ENCODE measurements around the gene SCYL1. TPM values are rescaled to one million over a fixed set of nuclear protein-coding genes. Genes with fewer than 3 reads are reported as not detected.

Gene SCYL1
- total and polyA plus RNA-seq, 2 experiments from 2014 or later = 52.7 to 66.1 TPM

DNA sequence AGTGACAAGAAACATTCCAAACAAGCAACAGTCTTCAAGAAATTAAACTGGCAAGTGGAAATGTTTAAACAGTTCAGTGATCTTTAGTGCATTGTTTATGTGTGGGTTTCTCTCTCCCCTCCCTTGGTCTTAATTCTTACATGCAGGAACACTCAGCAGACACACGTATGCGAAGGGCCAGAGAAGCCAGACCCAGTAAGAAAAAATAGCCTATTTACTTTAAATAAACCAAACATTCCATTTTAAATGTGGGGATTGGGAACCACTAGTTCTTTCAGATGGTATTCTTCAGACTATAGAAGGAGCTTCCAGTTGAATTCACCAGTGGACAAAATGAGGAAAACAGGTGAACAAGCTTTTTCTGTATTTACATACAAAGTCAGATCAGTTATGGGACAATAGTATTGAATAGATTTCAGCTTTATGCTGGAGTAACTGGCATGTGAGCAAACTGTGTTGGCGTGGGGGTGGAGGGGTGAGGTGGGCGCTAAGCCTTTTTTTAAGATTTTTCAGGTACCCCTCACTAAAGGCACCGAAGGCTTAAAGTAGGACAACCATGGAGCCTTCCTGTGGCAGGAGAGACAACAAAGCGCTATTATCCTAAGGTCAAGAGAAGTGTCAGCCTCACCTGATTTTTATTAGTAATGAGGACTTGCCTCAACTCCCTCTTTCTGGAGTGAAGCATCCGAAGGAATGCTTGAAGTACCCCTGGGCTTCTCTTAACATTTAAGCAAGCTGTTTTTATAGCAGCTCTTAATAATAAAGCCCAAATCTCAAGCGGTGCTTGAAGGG, 20.0 kb upstream of the SCYL1 start:
- H3K27ac ChIP-seq (ENCODE audit: low read depth) = peak overlapping the region; percentile 34
- DNase-seq (ENCODE audit: low spot score) (no peak), ATAC-seq (no peak)
- Mint-ChIP-seq H3K4me3 (no peak overlapping the region), H3K4me1 (peaks cover 40% of the 10 kb centered on the region), H3K36me3 (ENCODE audit: low read depth) (no peaks in the 10 kb centered on the region; the same call in 2 of the 3 replicates), H3K9me3 (peaks cover 15% of the 10 kb centered on the region; the same call in 2 of the 3 replicates), H3K27ac (peak overlapping the region; percentile 23; the same call in 1 of the 2 replicates), H3K27me3 (ENCODE audit: insufficient read depth, low read depth, poor library complexity) (peaks cover 58% of the 10 kb centered on the region)
- TF ChIP-seq ETS1 (IDR thresholded peaks at IDR 0.05) (no peak), POLR2AphosphoS5 (IDR thresholded peaks at IDR 0.05; ENCODE audit: low read depth) (peak; percentile 11; the same call in 1 of the 2 replicates), CREB1 (CRISPR knock-in tag; IDR thresholded peaks at IDR 0.05; ENCODE audit: low read depth) (no peak)
- H3K27me3 ChIP-seq (ENCODE audit: insufficient read depth) = no peaks in the 10 kb centered on the region
- H3K79me2 ChIP-seq (replicated peaks; ENCODE audit: insufficient read depth) = peaks cover 65% of the 10 kb centered on the region
- H3K36me3 ChIP-seq (ENCODE audit: insufficient read depth) = peaks cover 57% of the 10 kb centered on the region
- H3F3A ChIP-seq (replicated peaks; ENCODE audit: low read depth) = peaks cover 74% of the 10 kb centered on the region
- peak overlapping the region; percentile 65 for H3K4me3 ChIP-seq
- no peak overlapping the region for H2AFZ ChIP-seq
- H3K4me2 ChIP-seq = peak overlapping the region; percentile 84
- H3K9me2 ChIP-seq (ENCODE audit: insufficient read depth) = no peaks in the 10 kb centered on the region
- peaks cover 25% of the 10 kb centered on the region for H3K4me1 ChIP-seq (ENCODE audit: insufficient read depth)
- H4K20me1 ChIP-seq (replicated peaks; ENCODE audit: insufficient read depth) = peaks cover 56% of the 10 kb centered on the region

GRCh38 chr11:65505466-65506289, 19.2 kb upstream of the SCYL1 start:
- H3K27ac Mint-ChIP-seq = no peak overlapping the region
- H4K20me1 ChIP-seq (replicated peaks; ENCODE audit: insufficient read depth) = peaks cover 48% of the 10 kb centered on the region

GRCh38 chr11:65506290-65506771, 18.6 kb upstream of the SCYL1 start:
- peak overlapping the region; percentile 34 for H3K27ac ChIP-seq (ENCODE audit: low read depth)
- H3K9me2 ChIP-seq (ENCODE audit: insufficient read depth) = no peaks in the 10 kb centered on the region
- TF ChIP-seq STAT1 (IDR thresholded peaks at IDR 0.05; ENCODE audit: unreplicated experiment) (no peak), ETS1 (IDR thresholded peaks at IDR 0.05) (no peak), EZH2 (IDR thresholded peaks at IDR 0.05; ENCODE audit: low read depth, unreplicated experiment) (no peak), POLR2AphosphoS5 (IDR thresholded peaks at IDR 0.05; ENCODE audit: low read depth) (no peak), CTCF (conservative IDR thresholded peaks at IDR 0.05; ENCODE audit: low read depth in 2 of 2) (no peak)

More at GRCh38 chr11:65505466-65506289, 19.2 kb upstream of the SCYL1 start:
- Mint-ChIP-seq H3K9me3 (peaks cover 15% of the 10 kb centered on the region; the same call in 2 of the 3 replicates), H3K27me3 (ENCODE audit: insufficient read depth, low read depth, poor library complexity) (peaks cover 59% of the 10 kb centered on the region), H3K36me3 (ENCODE audit: low read depth) (no peaks in the 10 kb centered on the region; the same call in 2 of the 3 replicates), H3K4me1 (peaks cover 40% of the 10 kb centered on the region), H3K4me3 (no peak overlapping the region; the same call in 2 of the 3 replicates)
- peak; percentile 40; the same call in 1 of the 2 replicates for TF ChIP-seq POLR2AphosphoS5 (IDR thresholded peaks at IDR 0.05; ENCODE audit: low read depth)
- TF ChIP-seq ZNF114 (CRISPR knock-in tag; IDR thresholded peaks at IDR 0.05) = no peak
- Histone ChIP-seq H3K79me2 (replicated peaks; ENCODE audit: insufficient read depth) (peaks cover 57% of the 10 kb centered on the region), H3K36me3 (ENCODE audit: insufficient read depth) (peaks cover 56% of the 10 kb centered on the region), H3F3A (replicated peaks; ENCODE audit: low read depth) (peaks cover 66% of the 10 kb centered on the region), H3K4me1 (ENCODE audit: insufficient read depth) (peaks cover 25% of the 10 kb centered on the region), H3K27ac (ENCODE audit: low read depth) (peak overlapping the region; percentile 34), H3K27me3 (ENCODE audit: insufficient read depth) (no peaks in the 10 kb centered on the region), H3K4me3 (peak overlapping the region; percentile 65), H3K9me2 (ENCODE audit: insufficient read depth) (no peaks in the 10 kb centered on the region), H3K4me2 (peak overlapping the region; percentile 84; the same call in 1 of the 2 replicates), H2AFZ (no peak overlapping the region)
- DNase-seq (ENCODE audit: low spot score) (no peak), ATAC-seq (no peak)

More at GRCh38 chr11:65506290-65506771, 18.6 kb upstream of the SCYL1 start:
- Mint-ChIP-seq H3K36me3 (ENCODE audit: low read depth) (no peaks in the 10 kb centered on the region; the same call in 2 of the 3 replicates), H3K4me1 (peaks cover 40% of the 10 kb centered on the region), H3K4me3 (no peak overlapping the region; the same call in 2 of the 3 replicates), H3K27me3 (ENCODE audit: insufficient read depth, low read depth, poor library complexity) (peaks cover 59% of the 10 kb centered on the region), H3K27ac (peak overlapping the region; percentile 90), H3K9me3 (peaks cover 15% of the 10 kb centered on the region; the same call in 2 of the 3 replicates)
- Histone ChIP-seq H3K4me2 (0 out of 2 replicates have a peak overlapping the region, but pooled peaks have one; percentile 20), H3K4me1 (ENCODE audit: insufficient read depth) (peaks cover 25% of the 10 kb centered on the region), H2AFZ (no peak overlapping the region), H3K27me3 (ENCODE audit: insufficient read depth) (no peaks in the 10 kb centered on the region), H3K4me3 (peak overlapping the region; percentile 65; the same call in 1 of the 2 replicates), H4K20me1 (replicated peaks; ENCODE audit: insufficient read depth) (peaks cover 41% of the 10 kb centered on the region), H3K79me2 (replicated peaks; ENCODE audit: insufficient read depth) (peaks cover 51% of the 10 kb centered on the region), H3K36me3 (ENCODE audit: insufficient read depth) (peaks cover 49% of the 10 kb centered on the region), H3F3A (replicated peaks; ENCODE audit: low read depth) (peaks cover 59% of the 10 kb centered on the region)
- no peak for ATAC-seq
- DNase-seq (ENCODE audit: low spot score) = peak; percentile 59
